HG02571 (cell line): ENCODE measurements around the gene PXMP2.
"Not testable (repeated sequence)": the region's sequence is repeated elsewhere in the genome, so short reads cannot be mapped to it uniquely, and the experiment has no call there.

Experiments
- ATAC-seq: cut with Tn5 transposase; IDR thresholded peaks from one replicate; pipeline ENCODE4 v1.9.1; 2021; ENCODE audit warnings: mild to moderate bottlenecking, moderate library complexity; ENCODE audit not compliant: unreplicated experiment

PXMP2 gene

GRCh38 chr12:132747395-132747794 lies 60.0 kb downstream of the PXMP2 start:
- no peak for ATAC-seq

DNA sequence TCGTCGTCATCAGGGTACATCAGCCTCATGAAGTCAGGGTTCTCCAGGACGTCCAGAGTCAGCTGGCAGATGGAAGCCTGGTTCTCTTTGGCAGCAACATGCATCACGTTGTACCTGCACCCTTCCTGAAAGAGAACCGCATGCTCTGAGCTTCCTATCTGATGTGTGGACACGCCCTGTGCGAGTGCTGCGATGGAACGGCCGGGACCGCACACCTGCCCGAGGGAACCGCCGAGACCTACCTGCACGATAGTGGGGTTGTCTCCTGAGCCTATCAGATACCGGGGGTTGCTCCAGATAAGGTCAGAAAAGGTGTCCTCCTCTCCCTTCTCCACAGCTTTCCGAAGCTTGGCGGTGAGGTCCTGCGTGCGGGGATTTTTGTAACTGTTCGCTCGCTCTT lies 60.5 kb downstream of the PXMP2 start:
- no peak for ATAC-seq

DNA sequence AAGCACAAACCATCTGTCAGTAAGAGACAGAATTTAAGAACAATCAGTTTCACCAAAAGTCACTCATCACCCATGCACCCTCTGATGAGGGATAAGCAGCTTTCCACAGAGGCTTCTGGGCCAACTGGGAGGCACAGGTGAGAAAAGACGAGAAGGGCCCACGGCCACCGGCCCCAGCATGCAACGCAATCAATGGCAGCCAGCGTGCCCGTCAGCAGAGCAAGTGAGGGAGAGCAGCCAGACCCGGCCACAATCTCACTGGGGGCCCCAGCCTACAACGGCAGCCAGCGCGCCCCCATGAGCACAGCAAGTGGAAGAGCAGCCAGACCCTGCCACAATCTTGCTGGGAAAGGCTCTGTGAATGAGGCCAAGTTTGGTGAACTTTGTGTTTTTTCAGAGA lies 60.9 kb downstream of the PXMP2 start:
- ATAC-seq: no peak

DNA sequence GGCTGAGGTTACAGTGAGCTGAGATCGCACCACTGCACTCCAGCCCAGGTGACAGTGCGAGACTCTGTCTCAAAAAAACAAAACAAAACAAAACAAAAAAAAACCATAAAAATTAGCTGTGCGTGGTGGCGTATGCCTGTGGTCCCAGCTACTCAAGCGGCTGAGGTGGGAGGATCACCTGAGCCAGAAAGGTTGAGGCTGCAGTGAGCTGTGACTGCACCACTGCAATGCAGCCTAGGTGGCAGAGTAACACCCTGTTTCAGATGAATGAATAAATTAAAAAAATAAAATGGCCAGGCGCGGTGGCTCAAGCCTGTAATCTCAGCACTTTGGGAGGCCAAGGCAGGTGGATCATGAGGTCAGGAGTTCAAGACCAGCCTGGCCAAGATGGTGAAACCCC lies 66.3 kb downstream of the PXMP2 start:
- ATAC-seq: not testable (repeated sequence)

- no peak for ATAC-seq
These were observed 67.0 kb downstream of the PXMP2 start for GRCh38 chr12:132754160-132754932.
